HepG2 (cell line): Measurements from ENCODE around the gene ACTN4. TPM values are rescaled to one million over a fixed set of nuclear protein-coding genes. Genes with fewer than 3 reads are reported as not detected.

Experiments used
- CEBPG ChIP-seq: IDR thresholded peaks from 2 replicates; pipeline ENCODE4 v1.6.1; 2016
- FOXO1 ChIP-seq: sonication (generic); formaldehyde crosslinking; IDR thresholded peaks from 2 replicates; pipeline ENCODE4 v1.4.0; 2020; ENCODE audit warnings: missing genetic modification reagents
- HDAC1 ChIP-seq: sonication (generic); formaldehyde crosslinking; IDR thresholded peaks from 2 replicates; pipeline ENCODE4 v1.5.1; 2020; ENCODE audit warnings: mild to moderate bottlenecking, missing genetic modification reagents
- KMT2B ChIP-seq: IDR thresholded peaks from 2 replicates; pipeline ENCODE4 v1.6.1; 2016; ENCODE audit warnings: missing genetic modification reagents, missing compliant biosample characterization
- NCOR1 ChIP-seq: fragments of 200-600 bp; sonication (generic); IDR thresholded peaks from 2 replicates; pipeline ENCODE4 v1.7.0; 2017; ENCODE audit warnings: antibody characterized with exemption, low read length, borderline replicate concordance
- NFYC ChIP-seq: IDR thresholded peaks from 2 replicates; pipeline ENCODE4 v1.6.1; 2016; ENCODE audit warnings: missing genetic modification reagents, missing compliant biosample characterization
- TAF1 ChIP-seq: sonication (generic); formaldehyde crosslinking; IDR thresholded peaks from 2 replicates; pipeline ENCODE4 v1.4.0; 2020; ENCODE audit warnings: missing genetic modification reagents
- TBL1XR1 ChIP-seq: fragments of 150-350 bp; IDR thresholded peaks from 2 replicates; pipeline ENCODE4 v1.6.1; 2014; ENCODE audit warnings: borderline replicate concordance, low read length; ENCODE audit not compliant: partially characterized antibody
- TCF7 ChIP-seq: sonication (generic); IDR thresholded peaks from 2 replicates; pipeline ENCODE4 v1.6.1; 2016; ENCODE audit warnings: antibody characterized with exemption, low read depth
- ZBTB38 ChIP-seq: sonication (generic); formaldehyde crosslinking; IDR thresholded peaks from 2 replicates; pipeline ENCODE4 v1.5.1; 2020; ENCODE audit warnings: mild to moderate bottlenecking, missing genetic modification reagents
- ZFP41 ChIP-seq: sonication (generic); formaldehyde crosslinking; IDR thresholded peaks from 2 replicates; pipeline ENCODE4 v1.4.0; 2020; ENCODE audit warnings: mild to moderate bottlenecking, missing genetic modification reagents, borderline replicate concordance
- ZNF136 ChIP-seq: sonication (generic); formaldehyde crosslinking; IDR thresholded peaks from 2 replicates; pipeline ENCODE4 v1.8.1; 2022; ENCODE audit warnings: low read depth, mild to moderate bottlenecking, moderate library complexity, missing genetic modification reagents
- ZNF687 ChIP-seq: sonication (generic); formaldehyde crosslinking; IDR thresholded peaks from 2 replicates; pipeline ENCODE4 v1.5.1; 2020; ENCODE audit warnings: mild to moderate bottlenecking, missing genetic modification reagents, moderate library complexity
- ZSCAN29 ChIP-seq: sonication (generic); formaldehyde crosslinking; conservative IDR thresholded peaks from 2 replicates; pipeline ENCODE4 v1.4.0; 2020; ENCODE audit warnings: mild to moderate bottlenecking, missing genetic modification reagents
- polyA plus RNA-seq, 8 experiments: library from polyadenylated mRNA; depleted of rRNA in 3 of 8; stranded (reverse) in 7 of 8; unstranded in 1 of 8; fragments of >200 nt; fragmentation: Illumina TruSeq in 4 of 8; extraction: Trizol in 4 of 8; gene quantifications; 2 replicates each; pipeline versions ENCODE4 v1.2.1 to v1.2.3, GENCODE V29; 2011 to 2016; ENCODE audit warnings: low read depth in 4 of 8, missing spikeins in 1 of 8, mixed read lengths in 1 of 8; ENCODE audit not compliant: insufficient read depth in 1 of 8
- total RNA-seq, 5 experiments: library from RNA; depleted of rRNA; stranded (reverse); fragments of >200 nt; fragmentation: Illumina TruSeq; extraction: Trizol; gene quantifications; 2 replicates each; pipeline ENCODE4 v1.2.3, GENCODE V29; 2016; ENCODE audit warnings: low read depth in 1 of 5
- TF ChIP-seq, protein P1 (sequence below): sonication (generic); formaldehyde crosslinking; IDR thresholded peaks from 2 replicates; pipeline ENCODE4 v1.4.0; 2020; ENCODE audit warnings: low read depth, mild to moderate bottlenecking, missing genetic modification reagents
- TF ChIP-seq, protein P2 (sequence below): sonication (generic); formaldehyde crosslinking; IDR thresholded peaks from 2 replicates; pipeline ENCODE4 v1.9.0; 2021; ENCODE audit warnings: missing genetic modification reagents, borderline replicate concordance
- TF ChIP-seq, protein P3 (sequence below): IDR thresholded peaks from 2 replicates; pipeline ENCODE4 v1.6.1; 2016; ENCODE audit warnings: low read depth, borderline replicate concordance
- TF ChIP-seq, protein P4 (sequence below): sonication (generic); formaldehyde crosslinking; conservative IDR thresholded peaks from 2 replicates; pipeline ENCODE4 v1.4.0; 2020; ENCODE audit warnings: missing genetic modification reagents

Gene ACTN4
- total and polyA plus RNA-seq, 2 of the 13 experiments (the other 11 are each of a cell fraction or from before 2014, with no cell fraction given): 171 to 192 TPM

DNA sequence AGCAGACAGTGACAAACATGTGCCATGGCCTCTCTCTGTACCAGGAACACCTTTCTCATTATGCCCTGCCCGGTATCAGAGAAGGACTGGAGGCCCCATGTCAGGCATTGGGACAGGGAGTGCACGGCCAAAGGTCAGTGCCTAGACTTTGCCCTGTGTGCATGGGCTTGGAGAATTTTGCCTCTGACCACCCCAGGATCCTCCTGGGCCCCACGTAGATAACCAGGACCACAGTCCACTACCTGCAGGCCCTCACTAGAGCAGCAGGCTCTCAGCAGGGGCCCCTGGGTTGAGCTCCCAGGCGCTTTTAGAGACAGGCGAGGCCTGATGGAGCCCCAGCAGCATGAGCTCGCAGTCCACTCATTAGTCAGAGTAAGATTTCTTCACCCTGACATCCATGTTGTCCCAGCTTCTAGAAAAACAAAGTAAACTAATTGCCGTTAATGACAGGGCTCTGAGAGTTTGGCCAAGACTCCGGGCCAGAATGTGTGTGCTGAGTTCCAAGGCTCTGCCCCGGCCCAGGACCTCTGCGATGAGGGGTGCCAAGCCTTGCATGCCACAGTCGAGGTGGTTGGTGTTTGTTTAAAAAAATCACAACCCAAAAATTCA, 54.1 kb downstream of the ACTN4 start (continued):
- TF ChIP-seq ZNF687 (CRISPR knock-in tag) (peak; percentile 98), TAF1 (CRISPR knock-in tag) (peak; percentile 52; the same call in 1 of the 2 replicates), KMT2B (no peak), ZNF136 (no peak; the same call in 1 of the 2 replicates), TBL1XR1 (no peak), NFYC (no peak), NCOR1 (peak; percentile 99), ZFP41 (CRISPR knock-in tag) (no peak), TCF7 (peak; percentile 29; the same call in 1 of the 2 replicates), CEBPG (CRISPR knock-in tag) (peak; percentile 60), HDAC1 (CRISPR knock-in tag) (peak; percentile 86), ZSCAN29 (no peak; the same call in 1 of the 2 replicates), ZBTB38 (CRISPR knock-in tag) (peak; percentile 87), FOXO1 (CRISPR knock-in tag) (peak; percentile 88)
- TF ChIP-seq, protein P1, sequence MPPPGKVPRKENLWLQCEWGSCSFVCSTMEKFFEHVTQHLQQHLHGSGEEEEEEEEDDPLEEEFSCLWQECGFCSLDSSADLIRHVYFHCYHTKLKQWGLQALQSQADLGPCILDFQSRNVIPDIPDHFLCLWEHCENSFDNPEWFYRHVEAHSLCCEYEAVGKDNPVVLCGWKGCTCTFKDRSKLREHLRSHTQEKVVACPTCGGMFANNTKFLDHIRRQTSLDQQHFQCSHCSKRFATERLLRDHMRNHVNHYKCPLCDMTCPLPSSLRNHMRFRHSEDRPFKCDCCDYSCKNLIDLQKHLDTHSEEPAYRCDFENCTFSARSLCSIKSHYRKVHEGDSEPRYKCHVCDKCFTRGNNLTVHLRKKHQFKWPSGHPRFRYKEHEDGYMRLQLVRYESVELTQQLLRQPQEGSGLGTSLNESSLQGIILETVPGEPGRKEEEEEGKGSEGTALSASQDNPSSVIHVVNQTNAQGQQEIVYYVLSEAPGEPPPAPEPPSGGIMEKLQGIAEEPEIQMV (CRISPR knock-in tag): peak; percentile 50; the same call in 1 of the 2 replicates
- TF ChIP-seq, protein P2, sequence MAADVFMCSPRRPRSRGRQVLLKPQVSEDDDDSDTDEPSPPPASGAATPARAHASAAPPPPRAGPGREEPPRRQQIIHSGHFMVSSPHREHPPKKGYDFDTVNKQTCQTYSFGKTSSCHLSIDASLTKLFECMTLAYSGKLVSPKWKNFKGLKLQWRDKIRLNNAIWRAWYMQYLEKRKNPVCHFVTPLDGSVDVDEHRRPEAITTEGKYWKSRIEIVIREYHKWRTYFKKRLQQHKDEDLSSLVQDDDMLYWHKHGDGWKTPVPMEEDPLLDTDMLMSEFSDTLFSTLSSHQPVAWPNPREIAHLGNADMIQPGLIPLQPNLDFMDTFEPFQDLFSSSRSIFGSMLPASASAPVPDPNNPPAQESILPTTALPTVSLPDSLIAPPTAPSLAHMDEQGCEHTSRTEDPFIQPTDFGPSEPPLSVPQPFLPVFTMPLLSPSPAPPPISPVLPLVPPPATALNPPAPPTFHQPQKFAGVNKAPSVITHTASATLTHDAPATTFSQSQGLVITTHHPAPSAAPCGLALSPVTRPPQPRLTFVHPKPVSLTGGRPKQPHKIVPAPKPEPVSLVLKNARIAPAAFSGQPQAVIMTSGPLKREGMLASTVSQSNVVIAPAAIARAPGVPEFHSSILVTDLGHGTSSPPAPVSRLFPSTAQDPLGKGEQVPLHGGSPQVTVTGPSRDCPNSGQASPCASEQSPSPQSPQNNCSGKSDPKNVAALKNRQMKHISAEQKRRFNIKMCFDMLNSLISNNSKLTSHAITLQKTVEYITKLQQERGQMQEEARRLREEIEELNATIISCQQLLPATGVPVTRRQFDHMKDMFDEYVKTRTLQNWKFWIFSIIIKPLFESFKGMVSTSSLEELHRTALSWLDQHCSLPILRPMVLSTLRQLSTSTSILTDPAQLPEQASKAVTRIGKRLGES (CRISPR knock-in tag): no peak
- TF ChIP-seq, protein P3, sequence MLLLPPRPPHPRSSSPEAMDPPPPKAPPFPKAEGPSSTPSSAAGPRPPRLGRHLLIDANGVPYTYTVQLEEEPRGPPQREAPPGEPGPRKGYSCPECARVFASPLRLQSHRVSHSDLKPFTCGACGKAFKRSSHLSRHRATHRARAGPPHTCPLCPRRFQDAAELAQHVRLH (CRISPR knock-in tag): peak; percentile 44; the same call in 1 of the 2 replicates
- TF ChIP-seq, protein P4, sequence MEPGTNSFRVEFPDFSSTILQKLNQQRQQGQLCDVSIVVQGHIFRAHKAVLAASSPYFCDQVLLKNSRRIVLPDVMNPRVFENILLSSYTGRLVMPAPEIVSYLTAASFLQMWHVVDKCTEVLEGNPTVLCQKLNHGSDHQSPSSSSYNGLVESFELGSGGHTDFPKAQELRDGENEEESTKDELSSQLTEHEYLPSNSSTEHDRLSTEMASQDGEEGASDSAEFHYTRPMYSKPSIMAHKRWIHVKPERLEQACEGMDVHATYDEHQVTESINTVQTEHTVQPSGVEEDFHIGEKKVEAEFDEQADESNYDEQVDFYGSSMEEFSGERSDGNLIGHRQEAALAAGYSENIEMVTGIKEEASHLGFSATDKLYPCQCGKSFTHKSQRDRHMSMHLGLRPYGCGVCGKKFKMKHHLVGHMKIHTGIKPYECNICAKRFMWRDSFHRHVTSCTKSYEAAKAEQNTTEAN: peak; percentile 86
